K562 (cell line): Measurements from ENCODE around the gene SDR9C7.

Experiments used
- CBX3 ChIP-seq, 2 experiments: IDR thresholded peaks; 1 replicate in 1 of 2; 2 replicates in 1 of 2; pipeline ENCODE4 v1.6.1; 2012; ENCODE audit warnings: inconsistent platforms in 2 of 2, low read length in 2 of 2, borderline replicate concordance in 1 of 2, control low read depth in 1 of 2
- CHD1 ChIP-seq: fragments of 200-600 bp; sonication (generic); IDR thresholded peaks from one replicate; pipeline ENCODE4 v1.6.1; 2012; ENCODE audit warnings: mild to moderate bottlenecking, moderate library complexity, low read length, inconsistent platforms
- CHD4 ChIP-seq: fragments of 200-600 bp; sonication (generic); IDR thresholded peaks from 3 replicates; pipeline ENCODE4 v1.6.1; 2012; ENCODE audit warnings: low read depth, mild to moderate bottlenecking, mixed read lengths, low read length, inconsistent platforms; ENCODE audit not compliant: insufficient read depth, insufficient replicate concordance, poor library complexity, severe bottlenecking
- CTCF ChIP-seq, 3 experiments: IDR thresholded peaks in 2 of 3; conservative IDR thresholded peaks in 1 of 3; 2 replicates each; pipeline ENCODE4 v1.5.1; 2011 to 2012; ENCODE audit warnings: low read length in 3 of 3, mild to moderate bottlenecking in 3 of 3, control low read depth in 2 of 3, improper control_type of control experiment in 1 of 3, inconsistent platforms in 1 of 3, low read depth in 1 of 3, mixed read lengths in 1 of 3, moderate library complexity in 1 of 3; ENCODE audit not compliant: insufficient read depth in 2 of 3
- EP300 ChIP-seq: IDR thresholded peaks from 2 replicates; pipeline ENCODE4 v1.6.1; 2012; ENCODE audit warnings: low read length, improper control_type of control experiment
- PCBP2 ChIP-seq: fragments of 200-400 bp; formaldehyde crosslinking; IDR thresholded peaks from 2 replicates; pipeline ENCODE4 v1.6.1; 2018; ENCODE audit warnings: low read length, low read depth, mild to moderate bottlenecking, moderate library complexity; ENCODE audit not compliant: poor library complexity, severe bottlenecking
- POLR2B ChIP-seq: fragments of 450-650 bp; IDR thresholded peaks from 2 replicates; pipeline ENCODE4 v1.6.1; 2018; ENCODE audit warnings: low read depth; ENCODE audit not compliant: partially characterized antibody
- SP1 ChIP-seq: sonication (generic); formaldehyde crosslinking; IDR thresholded peaks from 2 replicates; pipeline ENCODE4 v1.8.1; 2022; ENCODE audit warnings: mild to moderate bottlenecking, missing genetic modification reagents
- TF ChIP-seq, protein P1 (sequence below): fragments of 450-650 bp; formaldehyde crosslinking; IDR thresholded peaks from 2 replicates; pipeline ENCODE4 v1.4.0; 2022; ENCODE audit warnings: missing genetic modification characterization
- TF ChIP-seq, protein P2 (sequence below): sonication (generic); formaldehyde crosslinking; IDR thresholded peaks from 2 replicates; pipeline ENCODE4 v1.8.0; 2022; ENCODE audit warnings: mild to moderate bottlenecking, low read depth, missing genetic modification reagents

GRCh38 chr12:56932867-56933266 lies 1.3 kb downstream of the SDR9C7 start:
- no peak for TF ChIP-seq CTCF (IDR thresholded peaks at IDR 0.05 in 2 of 3, conservative IDR thresholded peaks at IDR 0.05 in 1 of 3; ENCODE audit: insufficient read depth in 2 of 3, low read depth in 1 of 3, low read length in 3 of 3)
- no peak for TF ChIP-seq CHD4
- TF ChIP-seq CHD1, result no peak
- TF ChIP-seq POLR2B, result no peak
- no peak for TF ChIP-seq CBX3 (IDR thresholded peaks at IDR 0.05; ENCODE audit: borderline replicate concordance in 1 of 2, low read length in 2 of 2)
- TF ChIP-seq, protein P1, sequence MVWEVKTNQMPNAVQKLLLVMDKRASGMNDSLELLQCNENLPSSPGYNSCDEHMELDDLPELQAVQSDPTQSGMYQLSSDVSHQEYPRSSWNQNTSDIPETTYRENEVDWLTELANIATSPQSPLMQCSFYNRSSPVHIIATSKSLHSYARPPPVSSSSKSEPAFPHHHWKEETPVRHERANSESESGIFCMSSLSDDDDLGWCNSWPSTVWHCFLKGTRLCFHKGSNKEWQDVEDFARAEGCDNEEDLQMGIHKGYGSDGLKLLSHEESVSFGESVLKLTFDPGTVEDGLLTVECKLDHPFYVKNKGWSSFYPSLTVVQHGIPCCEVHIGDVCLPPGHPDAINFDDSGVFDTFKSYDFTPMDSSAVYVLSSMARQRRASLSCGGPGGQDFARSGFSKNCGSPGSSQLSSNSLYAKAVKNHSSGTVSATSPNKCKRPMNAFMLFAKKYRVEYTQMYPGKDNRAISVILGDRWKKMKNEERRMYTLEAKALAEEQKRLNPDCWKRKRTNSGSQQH (CRISPR knock-in tag), result no peak
- TF ChIP-seq PCBP2, result no peak
- no peak for TF ChIP-seq EP300
- TF ChIP-seq SP1 (CRISPR knock-in tag), result no peak
- TF ChIP-seq, protein P2, sequence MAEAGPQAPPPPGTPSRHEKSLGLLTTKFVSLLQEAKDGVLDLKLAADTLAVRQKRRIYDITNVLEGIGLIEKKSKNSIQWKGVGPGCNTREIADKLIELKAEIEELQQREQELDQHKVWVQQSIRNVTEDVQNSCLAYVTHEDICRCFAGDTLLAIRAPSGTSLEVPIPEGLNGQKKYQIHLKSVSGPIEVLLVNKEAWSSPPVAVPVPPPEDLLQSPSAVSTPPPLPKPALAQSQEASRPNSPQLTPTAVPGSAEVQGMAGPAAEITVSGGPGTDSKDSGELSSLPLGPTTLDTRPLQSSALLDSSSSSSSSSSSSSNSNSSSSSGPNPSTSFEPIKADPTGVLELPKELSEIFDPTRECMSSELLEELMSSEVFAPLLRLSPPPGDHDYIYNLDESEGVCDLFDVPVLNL (CRISPR knock-in tag), result no peak
